Tibial nerve (tissue), 4 donors: Measurements from ENCODE around the gene AP1B1.

ENCODE experiments used
- EP300 ChIP-seq, 2 donors: sonication (generic); formaldehyde crosslinking; IDR thresholded peaks; one replicate each; pipeline ENCODE4 v1.6.1; 2017; ENCODE audit warnings: antibody characterized with exemption in 2 of 2, mild to moderate bottlenecking in 1 of 2
- POLR2A ChIP-seq, 2 donors: fragments of 450-650 bp; IDR thresholded peaks; one replicate each; pipeline ENCODE4 v1.6.1; 2017; ENCODE audit warnings: antibody characterized with exemption in 2 of 2, mild to moderate bottlenecking in 2 of 2, moderate library complexity in 2 of 2
- TF ChIP-seq, protein P1 (sequence below), 5 experiments: fragments of 200-600 bp in 3 of 5; fragments of 450-650 bp in 2 of 5; sonication (generic) in 3 of 5; IDR thresholded peaks; one replicate each; pipeline ENCODE4 v1.5.1; 2016 to 2019; ENCODE audit warnings: antibody characterized with exemption in 5 of 5, mild to moderate bottlenecking in 3 of 5, moderate library complexity in 2 of 5

- no peak for TF ChIP-seq POLR2A (IDR thresholded peaks at IDR 0.05)
- TF ChIP-seq, protein P1, sequence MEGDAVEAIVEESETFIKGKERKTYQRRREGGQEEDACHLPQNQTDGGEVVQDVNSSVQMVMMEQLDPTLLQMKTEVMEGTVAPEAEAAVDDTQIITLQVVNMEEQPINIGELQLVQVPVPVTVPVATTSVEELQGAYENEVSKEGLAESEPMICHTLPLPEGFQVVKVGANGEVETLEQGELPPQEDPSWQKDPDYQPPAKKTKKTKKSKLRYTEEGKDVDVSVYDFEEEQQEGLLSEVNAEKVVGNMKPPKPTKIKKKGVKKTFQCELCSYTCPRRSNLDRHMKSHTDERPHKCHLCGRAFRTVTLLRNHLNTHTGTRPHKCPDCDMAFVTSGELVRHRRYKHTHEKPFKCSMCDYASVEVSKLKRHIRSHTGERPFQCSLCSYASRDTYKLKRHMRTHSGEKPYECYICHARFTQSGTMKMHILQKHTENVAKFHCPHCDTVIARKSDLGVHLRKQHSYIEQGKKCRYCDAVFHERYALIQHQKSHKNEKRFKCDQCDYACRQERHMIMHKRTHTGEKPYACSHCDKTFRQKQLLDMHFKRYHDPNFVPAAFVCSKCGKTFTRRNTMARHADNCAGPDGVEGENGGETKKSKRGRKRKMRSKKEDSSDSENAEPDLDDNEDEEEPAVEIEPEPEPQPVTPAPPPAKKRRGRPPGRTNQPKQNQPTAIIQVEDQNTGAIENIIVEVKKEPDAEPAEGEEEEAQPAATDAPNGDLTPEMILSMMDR (IDR thresholded peaks at IDR 0.05): no peak
- no peak for TF ChIP-seq EP300 (IDR thresholded peaks at IDR 0.05)
Measured at GRCh38 chr22:29393019-29393608, 4.7 kb upstream of the AP1B1 start.
